ENCODE results near the gene KLHL18. TPM values are rescaled to one million over a fixed set of nuclear protein-coding genes. Genes with fewer than 3 reads are reported as not detected.

KLHL18 gene
- total RNA-seq, 4 donors from 2014 or later = 32.7 to 51.0 (median 44.5) TPM

DNA sequence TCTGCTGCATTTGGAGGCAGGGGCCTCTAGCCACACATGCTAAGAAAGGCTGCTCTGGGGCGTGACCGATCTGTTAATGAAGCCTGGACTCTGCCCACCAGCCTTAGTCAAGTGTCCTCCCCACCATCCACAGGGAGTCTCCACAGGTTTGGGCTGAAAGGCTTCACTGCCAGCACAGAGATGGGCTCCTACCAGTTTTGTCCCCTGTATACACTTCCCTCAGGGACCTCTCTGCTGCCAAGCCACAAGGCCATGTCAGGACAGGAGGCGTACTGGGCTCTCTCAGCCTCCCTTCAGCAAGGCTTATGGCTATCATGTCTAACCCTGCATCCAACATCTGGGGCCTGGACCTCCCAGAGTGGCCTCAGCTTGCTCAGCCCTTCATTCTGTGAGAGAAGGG is 23.6 kb upstream of the KLHL18 start:
- intact Hi-C loops (cut with DNase I; ENCODE audit: low total_unique reads) = no loop called here
- no peak for TF ChIP-seq POLR2A (IDR thresholded peaks at IDR 0.05)
- no peak for TF ChIP-seq CTCF (IDR thresholded peaks at IDR 0.05)
- 94 to 98% methylated on average over 3 of the region's 3 CpGs for WGBS, 2 donors

DNA sequence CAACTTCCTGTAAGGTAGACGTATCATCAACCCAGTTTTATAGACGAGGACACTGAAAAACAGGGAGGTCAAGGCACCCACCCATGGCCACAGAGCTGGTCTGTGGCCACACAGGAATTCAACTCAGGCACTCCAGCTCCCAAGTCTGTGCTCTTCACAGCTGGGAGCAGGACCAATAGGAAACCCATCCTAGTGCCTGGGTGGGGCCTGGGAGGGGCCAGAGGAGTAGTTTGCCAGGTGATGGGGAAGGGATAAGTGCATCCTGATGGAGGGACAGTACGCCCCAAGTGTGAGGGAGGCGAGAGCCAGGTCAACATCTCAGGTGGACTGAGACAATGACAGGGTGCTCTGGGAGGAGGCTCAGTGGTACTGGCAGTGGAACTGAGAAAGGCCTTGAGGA is 22.1 kb upstream of the KLHL18 start:
- no peak overlapping the region for H3K4me3 ChIP-seq (ENCODE audit: low read depth, poor library complexity, severe bottlenecking)
- no peak for DNase-seq (ENCODE audit: low spot score in 2 of 2)
- intact Hi-C loops (cut with DNase I; ENCODE audit: low total_unique reads) = no loop called here
- 91 to 94% methylated on average over 4 of the region's 4 CpGs for WGBS, 2 donors
- TF ChIP-seq POLR2A (IDR thresholded peaks at IDR 0.05) (no peak), CTCF (IDR thresholded peaks at IDR 0.05) (no peak)

More for the DNA sequence above, 23.6 kb upstream of the KLHL18 start:
- DNase-seq (ENCODE audit: low spot score in 2 of 2) = no peak
- H3K4me3 ChIP-seq (ENCODE audit: low read depth, poor library complexity, severe bottlenecking) = no peak overlapping the region

GRCh38 chr3:47261301-47261700 is 21.4 kb upstream of the KLHL18 start:
- TF ChIP-seq CTCF (IDR thresholded peaks at IDR 0.05) = no peak
- TF ChIP-seq POLR2A (IDR thresholded peaks at IDR 0.05) = no peak

GRCh38 chr3:47265008-47265407 is 17.7 kb upstream of the KLHL18 start:
- intact Hi-C loops (cut with DNase I; ENCODE audit: low total_unique reads) = no loop called here
- no peak for DNase-seq (ENCODE audit: low spot score in 2 of 2)
- no peak overlapping the region for H3K4me3 ChIP-seq (ENCODE audit: low read depth, poor library complexity, severe bottlenecking)
- no peak for TF ChIP-seq POLR2A (IDR thresholded peaks at IDR 0.05)
- TF ChIP-seq CTCF (IDR thresholded peaks at IDR 0.05) = no peak
- WGBS, 2 donors = 90 to 100% methylated on average over 1 of the region's 1 CpG

More at GRCh38 chr3:47261301-47261700, 21.4 kb upstream of the KLHL18 start:
- 78 to 83% methylated on average over 3 of the region's 3 CpGs for WGBS, 2 donors
- no peak overlapping the region for H3K4me3 ChIP-seq (ENCODE audit: low read depth, poor library complexity, severe bottlenecking)
- DNase-seq (ENCODE audit: low spot score in 2 of 2) = no peak
- intact Hi-C loops (cut with DNase I; ENCODE audit: low total_unique reads) = no loop called here

DNA sequence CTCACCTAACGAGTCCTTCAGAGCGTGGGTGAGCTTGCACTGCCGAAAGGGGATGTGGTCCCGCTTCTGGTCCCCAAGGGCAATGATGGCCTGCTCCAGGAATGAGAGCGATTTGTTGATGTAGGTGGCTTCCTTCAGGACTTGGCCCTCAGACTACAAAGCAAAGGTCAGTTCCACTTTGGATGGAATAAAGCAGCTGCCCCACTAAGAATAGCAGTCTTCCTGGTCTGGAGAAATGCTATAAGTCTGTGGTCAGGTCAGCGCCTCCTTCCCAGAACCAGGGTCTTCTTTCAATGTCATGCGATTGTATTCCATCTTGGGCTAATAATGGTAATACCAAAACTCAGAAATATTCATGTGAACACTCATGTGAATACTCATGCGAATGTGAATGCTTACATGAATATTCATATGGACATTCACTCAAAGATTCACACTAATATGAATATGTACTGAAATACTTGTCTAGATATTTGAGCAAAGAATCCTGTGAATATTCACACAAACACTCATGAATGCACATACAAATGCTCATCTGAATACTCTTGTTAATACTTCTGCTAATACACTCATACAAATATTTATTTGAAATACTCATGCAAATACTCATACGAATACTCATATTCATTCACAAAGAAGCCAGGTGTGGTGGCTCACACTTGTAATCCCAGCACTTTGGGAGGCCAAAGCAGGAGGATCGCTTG is 16.9 kb upstream of the KLHL18 start:
- intact Hi-C loops (cut with DNase I; ENCODE audit: low total_unique reads) = no loop called here
- 95% methylated on average over 10 of the region's 10 CpGs for WGBS, 2 donors
- H3K4me3 ChIP-seq (ENCODE audit: low read depth, poor library complexity, severe bottlenecking) = no peak overlapping the region
- no peak for DNase-seq (ENCODE audit: low spot score in 2 of 2)
- TF ChIP-seq POLR2A (IDR thresholded peaks at IDR 0.05) = no peak
- no peak for TF ChIP-seq CTCF (IDR thresholded peaks at IDR 0.05)

Measured in lower leg skin (tissue), 4 donors.